Stimulated activated CD8-positive, alpha-beta memory T cell treated with anti-CD3 and anti-CD28 coated beads, Interleukin-4, amount 100 ng/mL, for 4 hours (primary cell): Measurements from ENCODE around the gene PPP1R2.
"Not testable (repeated sequence)": the region's sequence is repeated elsewhere in the genome, so short reads cannot be mapped to it uniquely, and the experiment has no call there.

ENCODE experiments used
- DNase-seq, 2 donors: peaks; one replicate each; pipeline ENCODE4 v3.0.0-alpha.2; 2020; ENCODE audit warnings: low read depth in 2 of 2, low spot score in 1 of 2

Gene PPP1R2

GRCh38 chr3:195539479-195539878, 3.6 kb downstream of the PPP1R2 start:
- no peak for DNase-seq

DNA sequence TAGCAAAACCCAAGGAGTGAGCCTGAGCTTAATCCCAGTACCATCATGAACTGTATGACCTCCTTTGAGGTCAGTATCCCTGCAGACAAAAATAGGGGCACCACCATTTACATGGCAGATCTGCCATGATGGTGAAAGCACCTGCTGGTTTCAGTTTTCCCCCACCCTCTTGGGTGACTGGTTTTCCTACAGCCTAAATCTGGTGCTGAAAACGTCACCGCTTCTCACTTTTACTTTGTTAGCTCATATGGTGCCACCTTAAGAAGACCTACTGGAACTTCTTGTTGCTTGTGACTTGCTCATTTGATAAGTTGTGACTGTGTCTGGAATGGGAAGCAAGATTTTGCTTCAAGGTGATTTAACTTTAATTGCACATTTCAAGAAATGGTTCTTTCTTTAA, 5.1 kb downstream of the PPP1R2 start:
- DNase-seq, result no peak

- no peak for DNase-seq
Observed at GRCh38 chr3:195535293-195535692, 7.8 kb downstream of the PPP1R2 start.

DNA sequence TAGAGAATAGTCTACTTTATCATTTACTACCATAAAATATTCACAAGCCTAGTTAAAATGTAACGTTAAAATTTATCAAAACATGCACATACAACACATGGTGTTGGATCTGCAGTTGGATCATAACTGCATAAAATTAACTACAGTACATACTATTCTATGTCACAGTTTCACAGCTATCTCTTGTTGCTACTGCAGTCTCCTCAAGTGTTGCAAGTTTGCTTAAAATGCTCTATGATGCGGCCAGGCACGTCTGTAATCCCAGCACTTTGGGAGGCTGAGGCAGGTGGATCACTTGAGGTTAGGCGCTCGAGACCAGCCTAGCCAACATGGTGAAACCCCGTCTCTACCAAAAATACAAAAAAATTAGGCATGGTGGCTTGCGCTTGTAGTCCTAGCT, 10.3 kb downstream of the PPP1R2 start:
- no peak for DNase-seq

GRCh38 chr3:195532345-195532744, 10.8 kb downstream of the PPP1R2 start:
- no peak for DNase-seq

DNA sequence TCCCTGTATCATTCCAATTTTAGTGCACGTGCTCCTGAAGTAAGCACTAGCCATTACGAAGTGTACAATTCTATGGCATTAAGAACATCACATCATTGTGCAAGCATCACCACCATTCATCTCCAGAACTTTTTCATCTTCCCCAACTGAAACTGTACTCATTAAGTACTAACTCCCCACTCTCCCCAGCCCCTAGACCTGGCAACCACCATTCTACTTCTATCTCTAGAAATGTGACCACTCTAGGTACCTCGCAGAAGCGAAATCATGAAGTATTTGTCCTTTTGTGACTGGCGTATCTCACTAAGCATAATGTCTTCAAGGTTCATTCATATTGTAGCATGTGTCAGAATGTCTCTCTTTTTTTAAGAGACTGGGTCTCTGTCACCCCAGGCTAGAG, 11.4 kb downstream of the PPP1R2 start:
- no peak for DNase-seq

DNA sequence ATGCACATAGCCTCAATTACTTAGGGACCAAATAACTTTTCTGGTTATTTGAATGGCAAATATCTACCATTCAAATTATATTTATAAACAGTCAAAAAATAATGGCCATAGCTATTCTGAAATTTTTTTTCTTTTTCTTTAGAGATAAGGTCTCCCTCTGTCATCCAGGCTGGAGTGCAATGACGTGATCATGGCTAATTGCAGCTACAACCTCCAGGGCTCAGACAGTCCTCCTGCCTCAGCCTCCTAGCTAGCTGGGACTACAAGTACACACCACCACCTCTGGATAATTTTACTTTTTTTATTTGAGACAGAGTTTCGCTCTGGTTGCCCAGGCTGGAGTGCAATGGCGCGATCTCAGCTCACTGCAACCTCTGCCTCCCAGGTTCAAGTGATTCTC, 16.6 kb downstream of the PPP1R2 start:
- no peak for DNase-seq

GRCh38 chr3:195524171-195524896, 18.8 kb downstream of the PPP1R2 start:
- DNase-seq, result no peak

DNA sequence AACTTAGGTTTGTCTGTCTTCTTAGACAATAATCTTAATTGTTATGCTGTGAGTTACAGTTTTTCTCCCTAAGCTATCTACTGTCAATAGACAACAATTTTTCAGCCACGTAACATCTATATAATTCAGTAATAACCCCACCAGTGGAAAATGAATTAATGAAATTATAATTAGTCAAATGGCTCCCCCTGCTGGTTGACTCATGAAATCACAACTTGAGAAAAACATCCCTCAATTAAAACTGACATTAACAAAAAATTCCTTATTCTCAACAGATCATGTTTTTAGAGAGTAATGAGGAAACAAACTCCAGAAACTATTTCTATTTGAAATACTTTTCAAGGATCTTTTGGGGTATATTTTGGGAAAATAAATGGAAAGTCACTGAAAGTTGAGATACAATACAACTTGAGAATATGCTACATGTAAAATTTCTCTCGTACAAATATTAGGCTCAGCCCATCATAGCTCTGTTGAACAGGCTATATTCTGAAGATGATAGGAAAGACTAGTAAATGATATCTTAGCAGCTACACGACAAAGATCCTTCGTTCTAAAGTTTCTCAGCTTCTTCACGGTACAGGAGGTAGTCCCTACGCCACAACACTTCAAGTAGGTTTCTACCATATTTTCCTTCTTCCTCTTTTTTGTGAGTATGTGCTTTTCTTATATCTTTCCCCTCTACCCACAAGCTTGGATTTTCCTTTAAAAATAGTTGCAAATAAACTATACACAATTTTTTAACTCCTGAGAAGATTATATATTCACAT, 20.7 kb downstream of the PPP1R2 start:
- DNase-seq, result no peak

- DNase-seq, result no peak
Observed at GRCh38 chr3:195517030-195517429, 26.1 kb downstream of the PPP1R2 start.

DNA sequence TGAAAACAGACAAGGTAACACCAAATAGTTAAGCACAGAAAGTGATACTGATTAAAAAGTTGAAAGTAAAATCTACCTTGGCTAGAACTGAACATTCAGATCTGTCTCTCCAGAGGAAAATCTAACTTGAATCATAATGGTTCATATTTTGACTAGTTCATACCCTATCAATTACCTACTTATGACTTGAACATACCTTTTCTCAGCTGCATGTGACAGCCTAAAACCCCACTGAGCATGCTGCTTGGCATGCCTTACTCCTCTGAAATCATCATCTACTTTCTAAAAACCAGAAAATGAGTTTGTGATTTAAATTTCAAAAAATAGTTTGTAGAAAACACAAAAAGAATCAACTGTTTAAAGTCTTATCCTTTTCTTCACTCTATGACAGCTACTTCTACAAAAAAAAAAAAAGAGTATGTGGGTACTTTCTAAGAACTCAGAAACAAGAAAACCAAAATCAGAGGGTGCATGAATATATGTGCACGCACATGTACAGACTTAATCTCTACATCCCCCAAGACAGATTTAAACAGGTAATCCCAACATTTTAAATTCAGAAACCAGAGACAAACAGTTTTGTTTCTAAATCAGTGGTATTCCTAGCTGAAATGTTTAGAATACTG, 28.4 kb downstream of the PPP1R2 start:
- not testable (repeated sequence) for DNase-seq

DNA sequence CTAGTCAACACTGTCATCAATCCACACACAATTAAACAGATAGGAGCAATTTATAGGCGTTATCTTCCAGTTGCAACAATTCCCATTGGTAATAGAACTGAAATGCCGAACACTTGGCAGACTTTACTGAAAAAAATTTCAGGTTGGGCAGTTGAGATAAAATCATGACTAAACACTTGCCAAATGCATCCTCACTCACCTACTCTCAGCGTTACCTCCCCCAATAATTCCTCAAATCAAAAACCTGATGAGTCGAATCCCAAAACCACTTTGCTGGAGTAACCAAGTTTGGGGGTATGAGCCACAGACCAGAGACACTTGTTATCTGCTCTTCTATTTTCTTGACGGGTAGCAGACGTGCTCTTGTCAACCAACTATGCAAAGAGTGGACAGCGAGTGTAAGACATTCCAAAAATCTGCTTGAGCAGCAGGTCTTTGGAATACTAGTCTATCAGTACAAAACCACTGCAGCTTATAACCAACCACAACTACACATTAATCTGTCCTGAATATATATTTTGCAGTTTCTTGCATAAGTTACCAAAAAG, 30.3 kb downstream of the PPP1R2 start:
- DNase-seq, result no peak

GRCh38 chr3:195511136-195511535, 32.0 kb downstream of the PPP1R2 start:
- no peak for DNase-seq

GRCh38 chr3:195508185-195508584, 34.9 kb downstream of the PPP1R2 start:
- DNase-seq, result no peak

- DNase-seq, result no peak
Observed at GRCh38 chr3:195475614-195476013, 67.5 kb downstream of the PPP1R2 start.

- DNase-seq, result not testable (repeated sequence)
Observed at GRCh38 chr3:195475116-195475515, 68.0 kb downstream of the PPP1R2 start.

DNA sequence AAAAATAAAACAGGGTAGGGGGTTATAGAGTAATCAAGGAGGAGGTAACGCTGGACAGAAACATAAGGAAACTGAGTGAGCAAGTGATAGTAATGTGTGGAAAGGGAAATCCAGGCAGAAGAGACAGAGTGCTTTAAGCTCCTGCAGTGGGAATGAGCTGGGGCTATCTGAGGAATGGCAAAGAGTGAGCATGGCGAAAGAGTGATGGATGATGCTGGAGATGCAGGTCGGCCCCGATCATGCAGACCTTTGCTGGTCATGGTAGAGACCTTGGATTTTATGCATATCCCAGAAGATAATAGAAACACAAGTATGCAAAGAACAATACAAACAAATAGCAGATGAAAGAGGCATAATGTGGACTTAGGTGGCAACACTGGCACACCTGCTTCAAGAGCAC, 74.3 kb downstream of the PPP1R2 start:
- DNase-seq, result no peak

GRCh38 chr3:195468391-195468776, 74.7 kb downstream of the PPP1R2 start:
- no peak for DNase-seq

DNA sequence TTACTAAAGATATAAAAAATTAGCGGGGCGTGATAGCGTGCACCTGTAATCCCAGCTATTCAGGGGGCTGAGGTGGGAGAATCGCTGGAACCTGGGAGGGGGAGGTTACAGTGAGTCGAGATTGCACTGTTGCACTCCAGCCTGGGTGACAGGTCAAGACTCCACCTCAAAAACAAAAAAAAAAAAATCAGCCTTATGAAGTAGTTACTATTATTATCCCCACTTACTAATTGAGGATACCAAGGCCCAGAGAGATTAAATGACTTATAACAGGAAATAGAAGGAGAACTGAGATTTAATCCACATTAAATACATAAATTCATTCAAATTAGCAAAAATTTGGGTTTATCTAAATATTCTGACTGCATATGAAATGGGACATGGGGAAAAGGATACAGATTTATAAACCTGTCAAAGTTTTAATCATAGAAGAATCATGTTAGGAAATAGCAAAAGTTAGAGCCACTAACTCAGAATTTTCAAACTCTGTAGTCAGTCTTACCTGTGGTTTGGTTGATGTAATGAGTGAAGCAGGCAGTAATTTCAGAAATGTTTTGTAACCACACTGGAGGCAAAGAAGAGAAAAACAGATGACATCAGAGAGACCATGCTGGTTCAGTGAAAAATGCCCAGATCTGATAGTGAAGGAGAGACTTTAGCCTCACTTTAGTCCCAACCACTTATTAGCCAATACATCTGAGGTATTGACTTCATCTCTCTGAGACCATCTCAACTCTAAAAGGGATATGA, 75.3 kb downstream of the PPP1R2 start:
- DNase-seq, result no peak

GRCh38 chr3:195466251-195466650, 76.9 kb downstream of the PPP1R2 start:
- DNase-seq, result no peak
